Measurements from ENCODE around the gene ZFR.
A peak's percentile ranks its signal among the peaks of the same experiment; 100 is the strongest.

Gene ZFR

DNA sequence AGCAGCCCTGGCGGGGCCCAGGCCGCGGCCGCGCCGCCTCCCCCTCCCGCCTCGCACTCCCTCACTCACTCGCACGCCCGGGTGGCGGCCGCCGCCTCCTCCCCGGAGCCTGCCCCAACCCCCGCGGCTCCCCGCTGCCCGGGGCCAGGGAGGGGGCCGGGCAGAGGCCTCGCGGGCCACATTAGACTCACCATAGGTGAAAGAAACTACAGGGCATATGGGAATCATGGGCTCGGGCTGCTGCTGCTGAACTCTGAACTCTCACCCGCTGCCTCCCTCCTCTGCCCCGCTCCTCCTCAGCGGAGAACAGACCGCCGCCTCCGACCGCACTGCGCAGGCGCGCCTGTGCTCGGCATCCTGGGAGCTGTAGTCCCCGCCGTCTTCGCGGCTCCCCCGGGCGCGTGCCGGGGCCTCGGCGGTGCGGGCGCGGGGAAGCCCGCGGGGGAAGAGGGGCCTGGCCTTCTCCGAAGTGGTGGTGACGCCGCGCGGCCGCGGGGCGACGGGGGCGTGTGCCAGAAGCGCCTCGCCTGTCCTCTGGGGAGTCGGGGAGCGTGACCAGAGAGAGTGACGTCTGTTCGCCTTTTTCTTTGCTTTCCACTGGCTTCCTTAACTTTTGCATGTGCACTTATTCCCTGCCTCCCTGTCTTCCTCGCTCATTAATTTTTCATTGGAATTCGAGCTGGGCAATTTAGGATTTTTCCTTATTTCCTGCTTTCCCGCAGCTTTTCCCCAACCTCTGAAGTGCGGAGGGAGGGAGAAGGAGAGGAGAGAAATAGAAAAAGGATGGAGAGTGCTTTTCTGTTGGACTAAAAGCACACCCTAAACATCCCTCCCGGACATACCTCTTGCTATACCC, at the start of gene ZFR:
Gene ZFR, minus strand, starts transcription at position 310 of the 856 bp plus-strand sequence. Its CDS starts 82 bp downstream, at position 228.
- ChIA-PET POLR2A (ENCODE audit: low non-redundant PET) (no interaction called here), CTCF (interaction anchor here (0.6 to 0.7 kb wide), 2 partner anchors 140 to 472 kb away, joined by 3 read pairs; no protein-coding TSS in a partner anchor)
- peak; percentile 97 for DNase-seq (ENCODE audit: low spot score)
- TF ChIP-seq, protein P1, sequence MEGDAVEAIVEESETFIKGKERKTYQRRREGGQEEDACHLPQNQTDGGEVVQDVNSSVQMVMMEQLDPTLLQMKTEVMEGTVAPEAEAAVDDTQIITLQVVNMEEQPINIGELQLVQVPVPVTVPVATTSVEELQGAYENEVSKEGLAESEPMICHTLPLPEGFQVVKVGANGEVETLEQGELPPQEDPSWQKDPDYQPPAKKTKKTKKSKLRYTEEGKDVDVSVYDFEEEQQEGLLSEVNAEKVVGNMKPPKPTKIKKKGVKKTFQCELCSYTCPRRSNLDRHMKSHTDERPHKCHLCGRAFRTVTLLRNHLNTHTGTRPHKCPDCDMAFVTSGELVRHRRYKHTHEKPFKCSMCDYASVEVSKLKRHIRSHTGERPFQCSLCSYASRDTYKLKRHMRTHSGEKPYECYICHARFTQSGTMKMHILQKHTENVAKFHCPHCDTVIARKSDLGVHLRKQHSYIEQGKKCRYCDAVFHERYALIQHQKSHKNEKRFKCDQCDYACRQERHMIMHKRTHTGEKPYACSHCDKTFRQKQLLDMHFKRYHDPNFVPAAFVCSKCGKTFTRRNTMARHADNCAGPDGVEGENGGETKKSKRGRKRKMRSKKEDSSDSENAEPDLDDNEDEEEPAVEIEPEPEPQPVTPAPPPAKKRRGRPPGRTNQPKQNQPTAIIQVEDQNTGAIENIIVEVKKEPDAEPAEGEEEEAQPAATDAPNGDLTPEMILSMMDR (conservative IDR thresholded peaks at IDR 0.05; ENCODE audit: low read depth): no peak
- H3K27ac ChIP-seq: peak within 1 kb of the TSS; percentile 89

GRCh38 chr5:32490972-32491557, 46.5 kb upstream of the ZFR start:
- POLR2A ChIA-PET (ENCODE audit: low non-redundant PET): no interaction called here
- TF ChIP-seq, protein P1 (conservative IDR thresholded peaks at IDR 0.05; ENCODE audit: low read depth): no peak
- DNase-seq (ENCODE audit: low spot score): no peak
- H3K27ac ChIP-seq: peak overlapping the region; percentile 14; the same call in 1 of the 2 replicates
- CTCF ChIA-PET: interaction anchor here (0.6 to 2.9 kb wide), 7 partner anchors 12 to 689 kb away, joined by 3 to 40 read pairs (median 4); no protein-coding TSS in a partner anchor

DNA sequence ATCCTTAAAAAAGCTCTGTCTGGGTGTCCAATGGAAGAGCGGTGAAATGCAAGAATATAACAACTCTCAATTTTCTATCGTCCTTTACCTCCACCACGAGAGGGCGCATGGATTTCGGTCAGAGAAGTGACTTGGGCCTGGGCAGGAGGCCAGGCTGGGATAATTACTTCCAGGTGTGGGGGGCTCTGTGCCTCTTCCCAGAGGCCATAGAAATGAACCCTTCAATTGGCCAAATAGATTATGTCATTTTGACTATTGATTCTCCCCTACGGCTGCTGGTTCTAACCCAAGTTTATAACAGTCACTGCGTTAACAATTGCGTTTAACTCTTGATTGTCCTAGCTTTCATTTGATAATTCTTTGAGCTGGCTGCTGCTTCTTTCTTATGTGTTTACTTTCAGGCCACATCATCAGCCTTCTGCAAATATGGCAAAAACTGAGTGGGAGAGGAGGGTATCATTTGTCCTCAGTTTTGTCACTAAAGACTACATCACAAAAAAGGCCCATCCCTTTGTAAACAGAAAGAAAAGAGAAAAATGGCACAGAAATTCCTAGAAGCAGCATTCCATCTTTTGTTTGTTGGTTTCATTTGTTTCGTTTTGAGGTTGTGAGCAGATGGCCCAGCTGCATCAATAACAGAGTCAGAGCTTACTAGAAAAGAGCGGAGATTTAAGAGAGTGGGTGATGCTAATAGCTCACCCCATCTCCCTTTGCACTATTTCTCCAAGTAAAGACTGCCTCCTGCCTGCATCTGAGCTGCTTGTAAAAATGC, 45.4 kb upstream of the ZFR start:
- CTCF ChIA-PET: interaction anchor here (0.5 to 2.9 kb wide), 11 partner anchors 10 to 1918 kb away, joined by 3 to 40 read pairs (median 4); no protein-coding TSS in a partner anchor
- DNase-seq (ENCODE audit: low spot score): peak; percentile 64
- POLR2A ChIA-PET (ENCODE audit: low non-redundant PET): no interaction called here
- no peak overlapping the region; the same call in 1 of the 2 replicates for H3K27ac ChIP-seq
- TF ChIP-seq, protein P1 (conservative IDR thresholded peaks at IDR 0.05; ENCODE audit: low read depth): peak; percentile 89

DNA sequence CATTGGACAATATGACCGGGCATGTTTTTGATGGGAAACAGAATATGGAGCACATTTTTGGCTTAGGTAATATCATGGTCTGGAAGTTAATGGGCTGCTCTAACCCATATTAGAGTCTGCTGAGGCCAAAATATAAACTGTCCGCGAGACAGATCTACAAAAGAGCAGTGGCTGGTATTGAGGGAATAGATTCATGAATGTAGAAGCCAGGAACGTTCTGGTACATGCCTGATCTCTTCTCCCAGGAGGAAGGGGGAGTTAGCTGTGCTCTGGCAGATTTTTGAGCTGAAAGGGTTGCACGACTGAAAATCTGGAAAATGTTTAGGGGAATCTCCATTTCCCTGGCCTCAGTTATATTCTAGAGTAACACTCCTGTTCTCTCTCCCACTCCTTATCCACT, 42.9 kb upstream of the ZFR start:
- no peak overlapping the region for H3K27ac ChIP-seq
- ChIA-PET POLR2A (ENCODE audit: low non-redundant PET) (no interaction called here), CTCF (interaction anchor here (1.3 kb wide), 1 partner anchor 102 kb away, joined by 4 read pairs; no protein-coding TSS in a partner anchor)
- TF ChIP-seq, protein P1 (conservative IDR thresholded peaks at IDR 0.05; ENCODE audit: low read depth): no peak
- no peak for DNase-seq (ENCODE audit: low spot score)

- TF ChIP-seq, protein P1 (conservative IDR thresholded peaks at IDR 0.05; ENCODE audit: low read depth): no peak
Observed at GRCh38 chr5:32487008-32487407, 42.5 kb upstream of the ZFR start.

GRCh38 chr5:32482193-32482592, 37.7 kb upstream of the ZFR start:
- TF ChIP-seq, protein P1 (conservative IDR thresholded peaks at IDR 0.05; ENCODE audit: low read depth): no peak
- no peak for DNase-seq (ENCODE audit: low spot score)
- POLR2A ChIA-PET (ENCODE audit: low non-redundant PET): no interaction called here
- H3K27ac ChIP-seq: no peak overlapping the region
- CTCF ChIA-PET: interaction anchor here (0.6 kb wide), 2 partner anchors 131 to 699 kb away, joined by 3 to 4 read pairs; no protein-coding TSS in a partner anchor

More at GRCh38 chr5:32487008-32487407, 42.5 kb upstream of the ZFR start:
- ChIA-PET CTCF (no interaction called here), POLR2A (ENCODE audit: low non-redundant PET) (no interaction called here)
- no peak for DNase-seq (ENCODE audit: low spot score)
- no peak overlapping the region for H3K27ac ChIP-seq

Measured in RWPE1 (cell line).